Hematopoietic multipotent progenitor cell treated with erythropoietin and hydrocortisone succinate and interleukin-3 and kit ligand, for 17 days (in vitro differentiated cells): ENCODE data around the gene BMF.
"Not testable (repeated sequence)": the region's sequence is repeated elsewhere in the genome, so short reads cannot be mapped to it uniquely, and the experiment has no call there.

Source experiments
- DNase-seq: peaks from one replicate; pipeline ENCODE4 v3.0.0-alpha.2; 2015; ENCODE audit warnings: low spot score

Gene BMF

DNA sequence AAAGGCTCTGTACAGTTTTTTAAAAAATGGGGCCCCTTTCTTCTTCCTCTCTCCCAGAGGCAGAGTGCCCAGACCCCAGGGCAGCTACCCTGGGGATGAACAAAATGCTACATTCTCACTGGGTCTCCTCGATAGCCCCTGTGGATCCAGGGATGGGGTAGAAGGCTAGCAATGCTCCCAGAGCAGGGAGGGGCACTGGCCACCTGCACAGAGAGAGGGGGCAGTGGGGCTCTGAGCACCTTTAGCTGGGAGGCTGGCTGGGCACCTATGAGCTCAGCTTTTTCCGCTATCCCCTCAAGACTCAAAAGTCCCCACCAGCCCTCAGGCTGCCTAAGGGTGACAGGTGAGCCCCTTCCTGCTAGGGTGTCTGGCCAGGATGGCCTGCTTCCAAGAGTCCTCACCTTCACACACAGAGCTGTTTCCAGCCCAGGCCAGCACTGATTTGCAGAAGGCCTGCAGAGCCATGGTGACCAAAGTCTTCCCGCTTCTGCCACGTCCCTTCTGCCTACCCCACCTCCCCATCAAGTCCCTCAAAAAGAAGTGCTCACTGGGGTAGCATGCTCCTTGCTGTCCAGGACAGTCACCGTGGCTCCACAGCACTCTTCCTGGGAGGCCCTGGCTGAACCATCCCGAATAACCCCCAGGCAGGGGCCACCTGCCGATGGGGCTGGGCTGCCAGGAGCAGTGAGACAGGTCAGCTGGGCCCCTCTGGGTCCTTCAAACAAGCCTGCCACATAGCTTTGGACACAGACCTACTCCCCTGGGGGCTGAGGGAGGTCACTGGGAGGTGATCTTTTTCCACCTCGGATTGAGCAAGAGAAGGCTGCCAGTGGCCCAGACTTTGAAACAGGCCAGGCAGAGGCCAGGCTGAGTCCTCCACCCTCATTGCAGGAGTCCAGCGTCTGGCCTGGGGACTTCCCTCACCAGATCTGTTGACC, 20.4 kb downstream of the BMF start:
- DNase-seq, result no peak

GRCh38 chr15:40087068-40087810, 21.4 kb downstream of the BMF start:
- DNase-seq, result no peak

GRCh38 chr15:40085266-40085665, 23.4 kb downstream of the BMF start:
- DNase-seq, result no peak

GRCh38 chr15:40084650-40085049, 24.0 kb downstream of the BMF start:
- no peak for DNase-seq

DNA sequence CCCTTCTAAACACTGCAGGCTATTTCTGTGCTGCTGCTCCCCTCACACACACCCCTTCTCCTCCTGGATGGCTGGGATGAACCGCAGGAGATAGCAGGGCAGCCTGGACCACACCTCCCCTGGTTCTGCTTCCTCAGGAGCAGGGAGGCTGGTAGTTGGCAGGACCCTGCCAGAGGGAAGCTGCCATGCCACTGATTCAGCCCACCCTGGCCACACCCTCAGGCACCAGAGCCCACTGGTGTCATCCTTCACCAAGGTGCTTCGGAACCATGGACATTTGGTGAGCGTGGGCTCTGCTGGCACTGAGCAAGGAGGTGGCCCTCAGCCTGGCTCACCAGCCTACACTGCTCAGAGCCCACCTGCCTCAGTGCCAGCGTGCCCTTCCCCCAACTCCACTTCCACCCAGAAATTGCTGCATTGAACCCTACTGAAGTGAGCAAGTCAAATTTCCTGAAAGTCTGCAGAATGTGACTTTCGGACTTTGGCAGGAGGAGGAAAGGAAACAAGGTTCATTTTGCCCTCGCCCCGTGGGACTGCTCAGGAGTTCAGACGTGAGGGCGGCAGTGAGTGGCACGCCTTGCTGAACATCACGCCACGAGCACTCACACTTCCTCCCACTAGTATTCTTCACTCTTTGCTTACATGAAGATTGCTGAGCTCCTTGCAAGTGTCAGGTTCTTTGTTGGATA, 26.3 kb downstream of the BMF start:
- no peak for DNase-seq

DNA sequence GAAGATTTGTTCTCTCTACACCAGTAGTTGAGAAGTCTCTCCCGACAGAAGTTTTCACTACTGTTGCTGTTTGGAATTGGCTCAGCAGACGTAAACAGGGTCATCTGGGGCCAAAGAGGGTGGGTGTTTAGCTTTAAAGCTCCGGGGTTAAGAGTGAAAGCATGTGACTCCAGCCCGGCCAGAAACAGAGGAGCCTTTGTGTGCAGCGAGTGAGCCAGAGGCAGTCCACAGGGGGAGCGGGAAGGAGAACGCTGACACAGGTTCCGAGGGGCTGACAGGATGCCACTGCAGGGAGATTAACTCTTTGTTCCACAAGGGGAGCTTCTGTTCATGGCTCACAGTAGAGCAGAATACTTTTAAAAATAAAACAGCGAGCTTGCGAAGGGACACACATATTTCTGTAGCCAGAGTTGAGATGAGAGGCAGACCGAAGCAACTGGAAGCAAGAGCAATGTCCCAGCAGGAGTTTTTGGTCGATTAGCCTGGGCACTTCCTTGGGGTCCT, 26.9 kb downstream of the BMF start:
- no peak for DNase-seq

DNA sequence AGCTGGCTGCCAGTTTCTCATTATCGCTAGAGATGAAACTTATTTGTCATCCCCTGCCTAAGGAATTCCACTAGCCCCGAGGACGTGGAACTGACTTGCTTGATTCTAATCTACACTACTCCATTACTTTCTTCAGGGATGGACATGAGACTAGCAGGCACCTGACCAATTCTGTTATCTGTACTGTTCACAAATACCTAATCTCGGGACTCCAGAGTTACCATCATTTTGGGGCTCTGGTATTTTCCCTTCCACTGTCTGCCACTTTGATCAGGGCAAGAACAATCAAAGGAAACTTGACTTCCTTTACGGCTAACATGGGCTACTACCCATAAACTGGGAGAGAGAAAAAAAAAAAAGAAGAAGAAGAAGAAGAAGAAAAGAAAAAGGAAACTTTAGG, 27.8 kb downstream of the BMF start:
- no peak for DNase-seq

DNA sequence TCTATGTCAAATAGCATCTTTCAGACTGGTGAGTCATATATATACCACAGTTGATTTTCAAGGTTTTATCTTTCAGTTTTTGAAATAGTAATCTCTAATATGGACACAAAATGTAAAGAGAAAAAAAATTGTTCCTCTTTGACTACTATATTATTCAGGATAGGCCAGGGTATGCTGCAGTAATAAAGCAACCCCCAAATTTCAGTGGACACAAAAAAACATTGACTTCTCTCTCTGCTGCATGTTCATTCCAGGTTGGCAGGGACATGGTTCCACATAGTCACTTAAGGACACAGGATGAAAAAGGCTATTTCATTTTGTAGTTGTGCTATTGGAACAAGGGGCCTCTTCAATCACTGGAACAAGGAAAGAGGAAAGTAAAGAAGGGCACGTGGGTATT, 28.6 kb downstream of the BMF start:
- DNase-seq, result no peak

DNA sequence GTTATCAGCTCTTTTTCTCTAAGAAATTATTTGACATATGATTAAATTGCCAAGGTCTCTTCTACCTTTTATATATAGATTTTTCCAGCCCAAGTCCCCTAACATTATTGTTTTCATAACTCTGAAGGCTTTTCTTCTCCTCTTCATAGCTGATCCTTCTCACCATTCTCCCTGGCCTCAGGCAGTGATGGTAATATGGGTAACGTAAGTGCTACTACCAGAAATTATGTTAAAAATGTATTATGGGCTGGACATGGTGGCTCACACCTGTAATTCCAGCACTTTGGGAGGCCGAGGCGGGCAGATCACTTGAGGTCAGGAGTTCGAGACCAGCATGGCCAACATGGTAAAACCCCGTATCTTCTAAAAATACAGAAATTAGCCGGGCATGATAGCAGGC, 29.2 kb downstream of the BMF start:
- no peak for DNase-seq

- no peak for DNase-seq
These were observed 33.2 kb downstream of the BMF start for GRCh38 chr15:40075298-40076044.

DNA sequence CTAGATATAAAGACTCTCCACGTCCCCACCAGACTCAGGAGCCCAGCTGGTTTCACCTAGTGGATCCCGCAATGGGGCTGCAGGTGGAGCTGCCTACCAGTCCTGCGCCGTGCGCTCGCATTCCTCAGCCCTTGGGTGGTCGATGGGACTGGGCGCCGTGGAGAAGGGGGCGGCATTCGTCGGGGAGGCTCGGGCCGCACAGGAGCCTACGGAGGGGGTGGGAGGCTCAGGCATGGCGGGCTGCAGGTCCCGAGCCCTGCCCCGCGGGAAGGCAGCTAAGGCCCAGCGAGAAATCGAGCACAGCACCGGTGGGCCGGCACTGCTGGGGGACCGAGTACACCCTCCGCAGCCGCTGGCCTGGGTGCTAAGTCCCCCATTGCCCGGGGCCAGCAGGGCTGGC, 34.0 kb downstream of the BMF start:
- DNase-seq, result not testable (repeated sequence)

- DNase-seq, result not testable (repeated sequence)
These were observed 34.8 kb downstream of the BMF start for GRCh38 chr15:40073716-40074490.

DNA sequence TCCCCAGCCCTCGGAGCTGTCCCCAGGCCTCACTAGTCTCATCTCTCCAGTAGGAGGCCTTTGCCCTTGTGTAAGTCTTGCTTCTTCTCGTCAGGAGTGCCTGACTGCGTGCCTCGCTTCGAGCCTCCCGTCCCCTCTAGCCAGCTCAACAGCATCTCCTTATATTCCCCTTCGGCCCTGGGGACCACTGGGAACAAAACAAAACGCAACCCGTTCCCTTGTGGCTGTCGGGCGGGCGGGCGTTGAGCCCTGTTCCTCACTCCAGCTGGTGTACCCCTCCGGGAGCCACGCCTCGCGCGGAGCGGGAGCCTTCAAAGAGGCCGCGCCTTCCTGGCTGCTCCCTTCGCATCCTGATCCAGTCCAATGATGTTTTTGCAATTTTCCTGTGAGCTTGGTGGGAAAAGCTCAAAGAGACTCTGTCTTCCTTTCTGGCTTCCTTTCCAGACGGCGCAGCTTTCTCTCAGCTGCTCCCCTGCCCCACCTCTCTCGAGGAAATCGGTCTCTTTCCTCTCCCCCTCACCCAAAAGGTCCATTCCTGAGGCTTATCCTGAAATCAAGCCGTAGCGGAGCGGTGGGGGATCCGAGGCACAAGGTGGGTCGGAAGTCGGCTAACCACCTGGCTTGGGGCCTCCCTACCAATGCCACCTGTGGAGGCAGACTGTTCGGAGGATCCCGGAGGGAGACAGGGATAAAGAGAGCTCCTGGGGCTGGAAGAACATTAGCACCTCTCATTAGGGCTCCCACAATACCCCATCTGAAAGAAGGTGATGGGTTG, 36.3 kb downstream of the BMF start:
- DNase-seq, result no peak

DNA sequence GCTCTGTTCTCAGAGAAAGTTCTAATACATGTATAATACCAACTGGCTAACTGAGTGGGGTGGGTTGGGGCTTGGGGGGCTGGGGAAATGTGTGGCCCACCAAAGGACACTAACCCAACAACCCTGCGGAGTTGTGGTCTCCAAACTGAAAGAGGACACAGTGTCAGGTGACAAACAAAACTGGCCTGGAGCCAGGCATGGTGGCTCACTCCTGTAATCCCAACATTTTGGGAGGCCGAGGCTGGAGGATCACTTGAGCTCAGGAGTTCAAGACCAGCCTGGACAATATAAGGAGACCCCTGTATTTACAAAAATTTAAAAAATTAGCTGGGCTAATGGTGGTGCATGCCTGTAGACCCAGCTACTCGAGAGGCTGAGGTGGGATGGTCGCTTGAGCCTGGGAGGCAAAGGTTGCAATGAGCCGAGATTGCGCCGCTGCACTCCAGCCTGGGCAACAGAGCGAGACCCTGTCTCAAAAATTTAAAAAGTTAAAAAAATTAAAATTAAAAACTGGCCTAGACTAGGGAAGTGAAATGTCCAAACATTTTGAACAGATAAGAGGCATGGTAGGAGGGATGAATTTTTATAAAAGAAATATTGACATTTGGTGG, 38.0 kb downstream of the BMF start:
- DNase-seq, result no peak

DNA sequence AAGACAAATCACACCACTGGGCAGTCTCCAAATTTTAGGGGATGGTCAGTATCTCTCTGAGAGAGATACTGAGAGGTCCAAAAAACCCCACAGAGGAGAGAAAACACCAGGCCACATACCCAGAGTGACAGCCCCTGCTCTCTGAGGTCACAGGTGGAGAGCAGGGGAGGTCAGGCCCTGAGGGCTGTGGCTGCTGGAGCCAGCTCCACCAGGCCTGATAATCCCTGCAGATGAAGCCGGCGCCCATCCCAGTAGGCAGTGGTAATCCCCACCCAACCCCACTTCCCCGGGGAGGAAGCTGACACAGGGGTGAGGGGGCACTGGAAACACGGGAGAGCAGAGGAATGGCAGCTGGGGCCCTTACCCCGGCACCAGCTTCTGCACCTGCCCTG, 38.5 kb downstream of the BMF start:
- no peak for DNase-seq

GRCh38 chr15:40069178-40070165, 39.2 kb downstream of the BMF start:
- peak; percentile 75 for DNase-seq

DNA sequence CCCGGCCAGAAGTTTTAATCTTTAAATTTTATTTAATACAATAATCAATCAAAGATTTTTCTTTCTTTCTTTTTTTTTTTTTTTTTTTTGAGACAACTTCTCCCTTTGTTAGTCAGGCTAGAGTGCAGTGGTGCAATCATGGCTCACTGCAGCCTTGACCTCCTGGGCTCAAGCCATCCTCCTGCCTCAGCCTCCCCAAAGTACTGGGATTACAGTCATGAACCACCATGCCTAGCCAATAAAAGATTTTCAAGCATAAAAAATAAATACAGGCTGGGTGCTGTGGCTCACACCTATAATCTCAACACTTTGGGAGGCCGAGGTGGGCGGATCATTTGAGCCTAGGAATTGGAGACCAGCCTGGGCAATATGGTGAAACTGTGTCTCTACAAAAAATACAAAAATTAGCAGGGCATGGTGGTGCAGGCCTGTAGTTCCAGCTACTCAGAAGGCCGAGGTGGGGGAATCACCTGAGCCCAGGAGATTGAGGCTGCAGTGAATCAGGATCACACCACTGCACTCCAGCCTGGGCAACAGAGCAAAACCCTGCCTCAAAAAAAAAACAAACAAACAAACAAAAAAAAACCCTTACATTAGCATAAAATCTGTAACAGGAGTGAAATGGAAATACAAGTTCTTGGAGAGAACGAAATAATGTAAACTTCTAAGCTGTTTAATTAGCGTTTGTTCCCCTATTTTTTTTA, 40.6 kb downstream of the BMF start:
- DNase-seq, result no peak

DNA sequence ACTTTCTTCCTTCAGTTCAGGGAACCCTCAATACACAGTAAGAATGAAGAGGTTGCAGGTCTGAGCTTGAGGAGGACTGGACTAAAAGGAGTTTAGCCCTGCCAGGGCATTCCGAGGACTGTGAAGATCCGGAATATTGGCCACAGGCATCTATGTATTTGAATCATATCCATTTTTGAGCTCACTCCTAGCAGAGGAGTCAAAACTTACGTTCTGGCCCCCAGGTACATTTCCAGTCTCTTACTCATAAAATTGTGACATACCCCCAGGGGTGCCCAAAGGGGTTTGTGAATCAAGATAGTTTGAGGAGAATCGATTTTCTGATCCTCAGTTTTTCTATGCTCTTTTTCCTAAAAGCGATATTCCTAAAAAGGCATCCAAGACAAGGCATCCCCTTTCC, 42.1 kb downstream of the BMF start:
- DNase-seq, result no peak
